Cardiac septum (tissue), 1 donor: Measurements from ENCODE around the gene PIAS2. TPM values are rescaled to one million over a fixed set of nuclear protein-coding genes. Genes with fewer than 3 reads are reported as not detected.

Experiments
- DNase-seq: peaks from one replicate; pipeline ENCODE4 v3.0.0-alpha.2; 2020; ENCODE audit warnings: low spot score
- intact Hi-C: fragments of 100-400 bp; cut with DNase I; formaldehyde crosslinking; loops from one replicate; pipeline ENCODE4 v1.14.0; 2022
- total RNA-seq: library from RNA; stranded (reverse); fragmentation: NEBNext Ultra II Directional; extraction: Animal tissue kit (Norgen Biotek cat#: 25700); gene quantifications from one replicate; pipeline ENCODE4 v1.2.1, GENCODE V29; 2021
- donor health status: DM: no; HTN: no; CAD: no.

Gene PIAS2
- total RNA-seq, 1 donor from 2014 or later, result 36.8 TPM

GRCh38 chr18:46787674-46788073 is 129.6 kb downstream of the PIAS2 start:
- intact Hi-C loops, result no loop called here
- DNase-seq, result no peak

DNA sequence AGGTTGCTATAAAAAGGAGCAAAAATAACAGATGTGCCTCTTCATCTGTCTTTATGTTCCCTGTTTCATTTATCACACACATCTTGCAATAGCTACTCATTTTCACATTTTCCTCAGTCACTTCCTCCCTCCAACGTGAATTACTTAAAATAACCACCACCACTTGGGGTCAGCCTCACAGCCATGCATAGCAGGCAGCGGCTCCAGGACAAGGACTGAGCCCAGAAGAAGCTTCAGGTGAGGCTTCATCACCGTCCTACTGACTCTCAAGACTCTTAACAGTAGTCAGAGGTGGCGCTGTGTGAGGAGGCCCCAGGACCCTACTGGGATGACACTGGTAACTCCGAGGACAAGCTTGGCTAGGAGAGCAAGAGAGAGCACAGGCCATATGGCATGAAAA is 144.9 kb downstream of the PIAS2 start:
- no peak for DNase-seq
- intact Hi-C loops, result no loop called here

DNA sequence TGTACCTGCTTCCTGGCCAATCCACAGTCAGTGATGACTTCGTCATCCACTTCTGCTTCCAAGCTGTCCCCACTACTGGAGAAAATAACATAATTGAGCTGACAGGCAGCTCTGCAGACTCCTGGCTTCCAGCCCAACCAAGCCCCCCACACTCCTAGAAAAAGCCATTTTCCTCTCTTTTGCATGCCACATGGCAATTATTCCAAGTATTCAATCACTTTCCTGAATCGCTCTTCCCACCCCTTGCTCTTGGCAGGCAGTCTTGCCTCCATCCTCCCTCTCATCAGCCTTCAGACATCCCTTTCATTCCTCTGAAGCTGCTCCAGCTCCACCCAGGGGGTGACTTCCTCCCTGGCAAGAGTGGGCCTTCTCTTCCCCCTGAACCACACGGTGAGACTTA is 146.2 kb downstream of the PIAS2 start:
- no peak for DNase-seq
- intact Hi-C loops, result no loop called here

DNA sequence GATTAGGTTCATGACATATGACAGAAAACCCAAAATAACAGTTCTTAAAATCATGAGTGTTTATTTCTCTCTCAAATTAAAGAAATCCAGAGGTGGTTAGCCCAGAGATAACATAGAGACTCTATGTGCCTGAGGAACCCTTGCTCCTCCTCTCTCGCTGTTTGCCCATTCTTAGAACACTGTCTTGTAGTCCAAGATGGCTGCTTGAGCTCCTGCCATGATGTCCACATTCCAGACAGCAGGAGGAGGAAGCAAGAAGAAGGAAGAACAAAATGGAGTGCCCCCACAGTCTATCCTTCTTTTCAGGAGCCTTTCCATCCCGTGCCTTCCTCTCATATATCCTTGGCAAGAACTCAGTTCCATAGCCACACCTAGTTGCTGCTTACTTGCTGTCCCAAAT is 146.6 kb downstream of the PIAS2 start:
- no peak for DNase-seq
- intact Hi-C loops, result no loop called here

GRCh38 chr18:46768166-46768921 is 149.0 kb downstream of the PIAS2 start:
- DNase-seq, result no peak
- intact Hi-C loops, result no loop called here

DNA sequence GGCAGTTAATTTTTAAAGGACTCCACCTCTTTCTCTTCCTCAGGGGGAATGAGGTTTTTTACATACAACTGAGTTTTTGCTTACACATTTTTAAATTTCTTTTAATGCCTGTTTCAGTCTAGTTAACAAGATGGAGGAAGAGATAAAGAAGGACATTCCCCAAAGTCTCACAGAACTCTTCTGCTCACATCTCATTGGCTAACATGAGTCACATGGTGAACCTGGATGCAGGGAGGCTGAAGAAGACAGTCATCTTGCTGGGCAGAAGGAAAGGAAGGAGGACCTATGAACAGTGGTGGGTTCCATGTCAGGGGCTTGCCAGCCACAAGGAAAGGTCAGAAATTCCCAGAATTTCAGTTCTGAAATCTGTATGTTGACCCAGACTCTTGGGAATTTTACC is 150.1 kb downstream of the PIAS2 start:
- intact Hi-C loops, result no loop called here
- DNase-seq, result no peak

DNA sequence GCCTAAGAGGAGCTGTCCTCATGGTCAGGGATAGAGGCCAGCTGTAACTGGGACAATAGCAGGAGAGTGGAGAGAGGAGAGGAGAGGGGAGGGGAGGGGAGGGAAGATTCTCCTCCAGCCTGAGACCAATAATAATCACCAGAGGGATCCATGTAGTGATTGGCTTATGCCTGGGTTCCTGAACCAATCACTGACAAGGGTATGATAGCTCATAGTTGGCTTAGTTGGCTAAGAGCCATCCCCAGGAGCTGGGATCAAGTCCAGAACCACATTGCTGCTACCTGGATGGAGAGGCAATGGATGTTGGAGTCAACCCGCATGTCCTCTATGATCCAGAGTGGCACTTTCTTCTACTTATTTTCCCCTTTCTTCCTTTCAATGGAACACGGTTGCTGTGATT is 152.7 kb downstream of the PIAS2 start:
- intact Hi-C loops, result no loop called here
- DNase-seq, result no peak

DNA sequence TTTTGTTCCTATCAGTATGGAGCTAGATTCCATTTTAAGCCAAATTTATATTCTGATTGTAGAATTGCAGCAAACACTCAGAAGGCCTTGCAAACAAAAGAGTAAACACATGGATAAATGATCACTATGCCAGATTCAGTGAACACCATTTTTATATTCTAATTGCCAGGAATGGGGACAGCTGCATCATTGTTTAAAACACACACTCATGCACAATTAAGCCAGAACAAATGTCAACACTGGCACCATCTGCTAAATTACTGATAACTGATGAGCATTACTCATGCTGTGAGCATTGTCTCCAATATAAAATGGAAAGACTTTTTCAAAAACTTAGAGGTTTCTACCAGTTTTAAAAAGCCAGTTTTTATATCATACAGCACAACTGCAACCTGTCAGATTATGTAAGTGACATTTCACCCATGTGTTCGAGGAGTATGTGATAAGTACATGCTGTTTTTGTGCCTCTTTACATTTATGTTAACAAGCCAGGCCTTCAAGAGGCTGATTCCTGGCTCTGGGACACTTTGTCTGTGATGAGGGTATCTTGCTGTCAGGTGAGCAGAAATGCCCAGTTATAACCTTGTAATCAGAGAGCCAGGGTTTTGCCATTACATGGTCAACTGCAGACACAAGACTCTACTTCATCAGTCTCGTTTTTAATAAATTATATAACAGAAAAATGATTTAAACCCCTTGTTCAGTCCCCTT is 156.1 kb downstream of the PIAS2 start:
- intact Hi-C loops, result no loop called here
- DNase-seq, result no peak

GRCh38 chr18:46759890-46760289 is 157.4 kb downstream of the PIAS2 start:
- DNase-seq, result no peak
- intact Hi-C loops, result loop anchor here (5.0 kb wide), 2 partner anchors 48 to 63 kb away; no protein-coding TSS in a partner anchor

DNA sequence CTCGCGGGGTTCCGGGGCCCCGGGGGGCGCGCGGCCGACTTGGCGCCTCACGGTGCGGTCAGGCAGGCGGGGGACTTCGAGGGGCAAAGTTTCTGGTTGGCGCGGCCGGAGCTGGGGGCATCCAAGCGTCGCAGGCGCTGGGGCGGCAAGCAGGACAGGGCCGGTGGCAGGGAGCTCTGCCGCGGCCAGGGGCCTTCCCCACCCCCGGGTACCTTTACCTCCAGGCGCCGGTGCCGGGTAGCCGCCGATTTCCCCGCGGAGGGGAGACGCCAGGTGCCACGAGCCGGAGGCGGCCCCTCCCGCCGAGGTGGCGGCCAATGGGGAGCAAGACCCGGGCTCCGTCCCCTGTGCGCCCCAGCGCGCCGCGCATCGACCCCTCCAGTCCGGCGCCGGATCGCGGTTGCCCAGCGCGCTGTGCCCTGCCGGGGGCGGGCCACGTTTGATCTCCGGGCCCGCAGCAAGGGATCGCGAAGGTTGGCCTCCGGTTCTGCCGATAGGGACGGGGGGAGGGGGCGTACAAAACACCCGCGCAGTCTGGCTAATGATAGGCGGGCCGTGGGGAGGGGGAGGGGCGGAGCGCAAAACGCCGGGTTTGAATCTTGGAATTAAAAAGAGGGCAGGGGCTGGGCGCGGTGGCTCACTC is 160.6 kb downstream of the PIAS2 start, which contains the start of gene ST8SIA5:
TSS of gene ST8SIA5 (minus strand) at position 495 of the 643 bp plus-strand sequence. CDS start 545 bp downstream, outside the sequence.
- intact Hi-C loops, result loop anchor here (5.0 kb wide), 2 partner anchors 44 to 59 kb away; no protein-coding TSS in a partner anchor
- no peak for DNase-seq

DNA sequence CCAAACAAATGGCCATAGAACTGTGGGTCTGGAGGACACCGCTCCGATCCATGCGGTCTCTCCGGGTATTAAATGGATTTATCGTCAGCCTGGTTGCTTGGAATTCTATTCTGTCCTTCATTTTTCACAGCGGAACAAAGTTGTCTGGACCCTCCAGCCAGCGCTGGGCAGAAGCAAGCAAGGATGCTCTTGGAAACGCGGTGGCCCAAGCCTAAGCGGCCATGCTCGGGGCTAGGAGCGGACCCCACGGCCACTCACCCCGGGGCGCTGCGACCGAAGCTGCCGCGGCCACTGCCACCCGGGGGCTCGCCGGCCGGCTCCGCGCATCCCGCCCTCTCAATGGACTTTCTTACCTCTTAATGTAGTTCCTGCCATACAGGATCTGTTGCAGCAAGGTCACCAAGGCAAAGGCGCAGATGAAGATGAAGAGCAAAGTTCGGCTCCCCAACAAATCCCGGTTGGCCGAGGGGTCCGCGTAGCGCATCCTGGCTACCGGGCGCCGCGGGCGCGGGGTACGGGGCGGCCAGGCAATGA is 161.2 kb downstream of the PIAS2 start:
- DNase-seq, result no peak

GRCh38 chr18:46755315-46756024 is 161.8 kb downstream of the PIAS2 start:
- intact Hi-C loops, result loop anchor here (5.0 kb wide), 2 partner anchors 43 to 58 kb away; no protein-coding TSS in a partner anchor
- no peak for DNase-seq

More for the DNA sequence above, 161.2 kb downstream of the PIAS2 start:
- intact Hi-C loops, result loop anchor here (5.0 kb wide), 2 partner anchors 44 to 59 kb away; no protein-coding TSS in a partner anchor

DNA sequence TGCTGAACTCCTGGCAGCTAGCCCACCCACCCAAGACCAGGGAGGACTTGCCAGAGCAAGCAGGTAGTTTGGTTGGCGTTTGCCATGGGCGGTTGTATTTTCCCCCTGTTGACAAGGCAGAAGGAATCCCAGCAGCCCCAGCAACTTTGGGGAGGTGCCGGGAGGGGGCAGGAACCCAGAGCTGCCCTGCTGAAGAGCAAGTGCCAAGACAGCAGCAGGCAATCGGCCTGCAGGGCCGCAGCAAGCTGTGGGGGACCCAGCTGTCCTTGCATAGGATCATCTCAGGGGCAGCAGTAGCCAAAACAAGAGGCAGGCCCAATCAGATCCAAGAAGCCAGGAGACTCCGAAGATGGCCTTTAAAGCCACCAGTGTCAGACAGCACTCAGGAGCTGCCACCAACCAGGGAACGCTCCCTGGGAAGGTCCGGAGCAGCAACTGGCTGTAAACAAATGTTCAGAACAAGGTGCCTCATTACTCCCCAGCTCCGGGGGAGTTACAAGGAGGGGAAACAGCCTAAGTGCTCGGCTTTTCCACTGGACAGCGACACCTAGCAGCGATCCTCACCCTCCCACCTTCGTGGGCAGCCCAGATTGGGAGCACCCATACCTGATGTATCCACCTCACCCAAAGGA is 162.5 kb downstream of the PIAS2 start:
- no peak for DNase-seq
- intact Hi-C loops, result loop anchor here (5.0 kb wide), 2 partner anchors 42 to 57 kb away; no protein-coding TSS in a partner anchor

DNA sequence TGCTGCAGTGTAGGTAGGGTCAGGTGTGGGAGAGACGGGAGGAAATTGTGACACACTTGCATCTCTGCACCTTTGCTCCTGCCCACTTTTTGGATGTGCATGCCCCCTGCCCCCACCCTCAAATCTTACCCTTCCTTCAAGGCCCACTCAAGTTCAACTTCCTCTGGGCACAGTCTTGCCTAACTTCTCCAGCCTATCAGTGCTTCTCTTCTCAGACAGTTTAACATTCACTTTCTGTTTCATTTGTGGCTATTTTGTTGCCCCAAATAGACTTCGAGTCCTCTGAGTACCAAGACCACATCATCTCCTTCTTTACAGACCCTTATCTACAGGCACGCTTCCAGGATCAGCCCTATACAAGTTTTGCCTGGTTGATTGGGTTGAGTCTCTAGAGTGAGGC is 163.1 kb downstream of the PIAS2 start:
- intact Hi-C loops, result no loop called here
- DNase-seq, result no peak

Other genes starting within 250 kb of the PIAS2 start
- gene ST8SIA5, start 160.5 kb downstream of the PIAS2 start, total RNA-seq, result 23.3 TPM
- gene KATNAL2, start 95 bp upstream of the PIAS2 start, total RNA-seq, result 5.7 TPM
- gene ELOA2, start 118.1 kb upstream of the PIAS2 start, total RNA-seq, result not detected
- gene HDHD2, start 233.0 kb upstream of the PIAS2 start, total RNA-seq, result 35.6 TPM